Activated CD4-positive, alpha-beta T cell treated with anti-CD3 and anti-CD28 coated beads for 48 hours (primary cell): ENCODE data around the gene TRIP13.
"Not testable (repeated sequence)": the region's sequence is repeated elsewhere in the genome, so short reads cannot be mapped to it uniquely, and the experiment has no call there.

Source experiments
- DNase-seq: peaks from one replicate; pipeline ENCODE4 v3.0.0-alpha.2; 2020

TRIP13 gene

GRCh38 chr5:876398-877365 is 16.0 kb upstream of the TRIP13 start:
- DNase-seq: no peak

GRCh38 chr5:878125-878524 is 14.6 kb upstream of the TRIP13 start:
- DNase-seq: no peak

- not testable (repeated sequence) for DNase-seq
Observed at GRCh38 chr5:878677-879076, 14.0 kb upstream of the TRIP13 start.

- DNase-seq: no peak
Observed at GRCh38 chr5:880816-881550, 11.7 kb upstream of the TRIP13 start.

DNA sequence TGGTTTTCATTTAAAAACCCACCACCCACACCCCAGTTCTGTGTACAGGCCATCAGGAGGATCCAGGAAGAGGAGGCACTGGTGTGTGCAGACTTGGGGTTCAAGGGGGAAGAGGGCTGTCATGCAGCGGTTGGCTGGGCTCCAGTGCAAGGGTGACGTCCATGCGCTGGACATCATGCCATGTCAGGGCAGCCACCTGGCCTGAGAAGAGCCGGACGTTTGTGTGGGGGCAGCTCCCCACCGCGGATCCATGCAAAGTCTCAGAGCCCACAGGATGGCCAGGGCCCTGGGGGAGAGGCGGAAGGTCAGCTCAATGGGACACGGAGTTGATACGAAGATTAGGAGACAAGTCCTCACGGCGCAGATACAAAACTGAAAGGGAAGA is 11.1 kb upstream of the TRIP13 start:
- no peak for DNase-seq

DNA sequence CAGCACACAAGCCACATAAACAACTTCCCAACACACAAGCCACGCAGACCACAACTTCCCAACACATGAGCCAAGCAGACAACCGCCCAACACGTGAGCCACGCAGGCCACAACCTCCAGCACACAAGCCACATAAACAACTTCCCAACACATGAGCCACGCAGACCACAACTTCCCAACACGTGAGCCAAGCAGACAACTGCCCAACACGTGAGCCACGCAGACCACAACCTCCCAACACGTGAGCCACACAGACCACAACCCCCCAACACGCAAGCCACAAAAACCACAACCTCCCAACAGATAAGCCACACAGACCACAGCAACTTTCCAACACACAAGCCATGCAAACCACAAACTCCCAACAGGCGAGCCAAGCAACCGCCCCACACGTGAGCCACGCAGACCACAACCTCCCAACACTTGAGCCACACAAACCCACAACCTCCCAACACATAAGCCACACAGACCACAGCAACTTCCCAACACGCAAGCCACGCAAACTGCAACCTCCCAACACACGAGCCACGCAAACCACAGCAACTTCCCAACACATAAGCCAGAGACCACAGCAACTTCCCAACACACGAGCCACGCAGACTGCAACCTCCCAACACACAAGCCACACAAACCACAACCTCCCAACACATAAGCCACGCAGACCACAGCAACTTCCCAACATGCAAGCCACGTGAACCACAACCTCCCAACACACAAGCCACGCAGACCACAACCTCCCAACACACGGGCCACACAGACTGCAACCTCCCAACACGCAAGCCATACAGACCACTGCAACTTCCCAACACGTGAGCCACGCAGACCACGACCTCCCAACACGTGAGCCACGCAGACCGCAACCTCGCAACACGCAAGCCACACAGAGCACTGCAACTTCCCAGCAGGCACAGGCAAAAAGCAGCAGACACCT is 10.2 kb upstream of the TRIP13 start:
- DNase-seq: no peak

- no peak for DNase-seq
Observed at GRCh38 chr5:883475-884181, 9.1 kb upstream of the TRIP13 start.

GRCh38 chr5:884345-885126 is 8.1 kb upstream of the TRIP13 start:
- DNase-seq: no peak

- DNase-seq: no peak
Observed at GRCh38 chr5:885127-885442, 7.6 kb upstream of the TRIP13 start.

- DNase-seq: no peak
Observed at GRCh38 chr5:885529-885928, 7.2 kb upstream of the TRIP13 start.

DNA sequence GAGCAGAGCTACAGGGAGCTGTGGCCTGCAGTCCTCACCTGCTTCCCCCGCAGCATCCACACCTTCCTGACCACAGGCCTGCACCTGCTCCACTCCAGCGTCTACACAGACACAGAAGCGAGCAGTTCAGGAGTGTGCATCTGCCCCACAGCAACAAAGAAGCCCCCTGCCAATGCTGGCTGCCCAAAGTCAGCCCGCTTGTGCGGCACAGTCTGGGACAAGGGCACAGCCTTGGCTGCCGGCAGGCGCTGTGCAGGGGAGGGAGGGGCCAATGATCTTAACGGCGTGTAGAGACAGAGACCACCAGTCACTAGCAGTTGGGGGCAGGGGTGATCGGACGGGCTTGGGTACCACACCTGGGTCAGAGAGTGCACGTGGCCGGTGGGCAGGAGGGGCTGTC is 6.6 kb upstream of the TRIP13 start:
- DNase-seq: no peak

GRCh38 chr5:886716-887325 is 5.9 kb upstream of the TRIP13 start:
- DNase-seq: no peak

- no peak for DNase-seq
Observed at GRCh38 chr5:887947-888637, 4.6 kb upstream of the TRIP13 start.

DNA sequence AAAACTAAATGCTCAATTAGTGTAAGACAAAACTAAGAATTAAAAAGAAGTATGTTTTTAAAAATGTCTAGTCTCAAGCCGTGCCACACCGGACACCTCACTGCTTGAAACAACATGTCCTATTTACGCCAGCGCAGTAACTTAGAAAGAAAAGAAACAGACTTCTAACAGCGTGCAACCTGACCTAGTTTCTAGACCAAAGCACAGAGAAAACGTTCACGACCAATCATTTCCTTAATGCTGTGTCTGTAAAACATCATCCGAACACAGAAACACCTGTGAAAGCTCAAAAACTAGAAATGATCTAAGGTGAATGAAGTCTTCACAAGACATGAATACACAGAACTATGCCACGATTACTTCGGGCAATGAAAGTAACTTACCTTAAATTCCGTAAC is 4.0 kb upstream of the TRIP13 start:
- no peak for DNase-seq

DNA sequence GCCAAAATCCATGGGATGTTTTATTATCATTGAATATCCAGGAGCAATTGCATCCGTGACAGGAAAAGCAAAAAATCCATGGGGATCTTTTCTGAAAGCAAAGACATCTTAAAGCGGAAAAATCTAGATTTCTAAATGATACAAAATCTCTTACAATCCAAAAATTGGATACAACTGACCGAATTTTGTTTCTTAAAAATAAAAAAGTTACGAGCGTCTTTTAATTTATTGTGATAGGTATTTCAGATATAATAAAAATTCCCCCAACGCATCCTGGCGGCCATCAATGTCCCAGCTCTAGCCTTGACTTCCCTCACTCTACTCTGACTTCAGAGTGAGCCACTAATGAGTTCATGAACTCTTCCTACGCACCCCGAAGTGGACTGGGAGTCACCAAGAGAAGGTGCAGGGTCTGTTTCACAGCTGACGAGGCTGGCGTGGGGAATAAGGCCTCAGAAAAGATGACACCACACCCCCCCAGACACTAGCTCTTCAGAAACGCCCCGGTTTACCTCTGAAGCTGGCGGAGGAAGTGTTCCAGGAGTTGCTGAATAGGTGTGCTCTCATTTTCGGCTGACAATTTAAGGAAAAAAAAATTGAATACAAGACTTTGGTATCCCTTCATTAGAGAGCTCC is 3.5 kb upstream of the TRIP13 start:
- DNase-seq: no peak

DNA sequence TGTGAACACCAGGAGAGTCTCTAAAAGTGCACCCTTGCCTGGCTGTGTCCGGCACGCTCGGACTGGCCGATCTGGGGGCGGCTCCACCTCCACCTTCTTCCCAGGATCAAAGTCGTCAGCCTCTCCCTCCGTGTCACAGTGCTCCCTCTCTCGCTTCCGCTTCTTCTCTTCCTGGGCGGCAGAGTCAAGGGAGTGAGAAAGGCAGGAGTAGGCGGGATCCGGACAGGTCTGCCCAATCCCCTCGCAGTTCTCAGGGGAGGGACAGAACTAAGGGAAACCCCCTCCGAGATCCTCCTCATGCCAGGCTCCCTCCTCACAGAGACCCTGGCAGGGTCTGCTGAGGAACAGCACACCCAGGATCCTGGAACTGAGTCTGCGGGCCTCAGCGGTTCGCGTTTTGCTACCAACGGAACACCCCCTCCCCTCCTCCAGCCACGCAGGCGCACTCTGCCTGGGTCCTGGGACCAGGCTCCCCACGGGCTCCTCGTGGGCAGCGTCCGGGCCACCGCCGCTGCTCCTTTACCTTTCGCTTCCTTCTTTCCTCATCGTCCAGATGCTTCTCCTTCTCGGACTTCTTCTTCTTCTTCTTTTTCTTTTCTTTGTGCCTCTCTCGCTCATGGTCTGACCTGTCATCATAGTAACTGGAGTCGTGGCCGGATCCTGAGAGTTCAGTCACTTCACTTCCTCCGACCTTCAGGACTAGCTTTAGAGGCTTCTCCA is 1.4 kb upstream of the TRIP13 start:
- DNase-seq: no peak

DNA sequence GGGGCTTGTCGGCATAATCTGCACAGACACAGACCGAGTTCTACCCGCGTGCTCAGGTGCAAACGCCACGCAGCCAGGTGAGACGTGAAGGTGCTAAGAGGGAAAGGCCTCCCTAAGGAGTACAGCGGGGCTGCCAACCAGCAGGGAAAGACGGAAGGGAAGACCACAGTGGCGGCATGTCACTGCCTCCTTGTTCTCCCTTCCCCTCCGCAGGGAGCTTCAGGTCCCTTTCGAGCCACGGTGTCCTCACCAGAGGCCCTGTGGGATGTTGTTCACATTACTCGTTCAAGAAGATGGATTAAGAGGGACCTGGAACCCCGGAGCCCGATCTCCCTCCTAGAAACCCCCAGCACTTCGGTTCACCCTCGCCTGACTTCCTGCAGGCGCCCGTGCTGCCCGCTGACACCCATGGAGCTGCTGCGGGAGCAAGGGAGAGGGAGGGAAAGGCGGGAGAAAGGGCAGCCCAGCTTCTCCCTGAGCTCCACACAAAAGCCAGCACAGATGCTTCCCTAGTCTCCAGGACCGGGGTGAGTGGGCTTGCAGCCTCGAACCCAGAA is 769 bp upstream of the TRIP13 start:
- DNase-seq: peak; percentile 32

DNA sequence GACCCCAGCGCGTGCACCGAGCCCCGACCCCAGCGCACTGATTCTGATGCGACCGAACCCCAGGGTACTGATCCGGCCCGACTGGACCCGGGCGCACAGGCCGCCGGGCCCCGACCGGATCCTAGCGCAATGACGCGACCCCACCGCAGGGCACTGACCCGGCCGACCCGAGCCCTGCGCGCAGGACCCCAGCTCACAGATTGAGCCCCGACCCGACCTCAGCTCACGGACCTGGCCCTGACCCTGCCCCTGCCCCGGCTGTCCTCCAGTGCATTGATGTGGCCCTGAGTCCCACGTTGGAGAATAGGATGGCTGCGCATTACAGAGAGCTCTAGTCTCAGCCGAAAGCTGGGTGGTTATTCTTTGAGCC is 438 bp downstream of the TRIP13 start:
- DNase-seq: no peak

- DNase-seq: no peak
Observed at GRCh38 chr5:893711-894110, 1.0 kb downstream of the TRIP13 start.
